ENCODE data around the gene DRC7. TPM values are rescaled to one million over a fixed set of nuclear protein-coding genes. Genes with fewer than 3 reads are reported as not detected.

Gene DRC7
- total and polyA plus RNA-seq, 7 donors: not detected

GRCh38 chr16:57758331-57759117, 63.9 kb downstream of the DRC7 start:
- no peak overlapping the region for H3K4me3 ChIP-seq
- H3K27ac ChIP-seq: no peak overlapping the region
- intact Hi-C loops (cut with DNase I): no loop called here
- WGBS, 2 donors: 84 to 90% methylated on average over 33 of the region's 33 CpGs
- H3K27me3 ChIP-seq: no peaks in the 10 kb centered on the region
- no peaks in the 10 kb centered on the region for H3K9me3 ChIP-seq
- TF ChIP-seq POLR2AphosphoS5 (IDR thresholded peaks at IDR 0.05): no peak
- TF ChIP-seq POLR2A (IDR thresholded peaks at IDR 0.05): no peak
- TF ChIP-seq, protein P1, sequence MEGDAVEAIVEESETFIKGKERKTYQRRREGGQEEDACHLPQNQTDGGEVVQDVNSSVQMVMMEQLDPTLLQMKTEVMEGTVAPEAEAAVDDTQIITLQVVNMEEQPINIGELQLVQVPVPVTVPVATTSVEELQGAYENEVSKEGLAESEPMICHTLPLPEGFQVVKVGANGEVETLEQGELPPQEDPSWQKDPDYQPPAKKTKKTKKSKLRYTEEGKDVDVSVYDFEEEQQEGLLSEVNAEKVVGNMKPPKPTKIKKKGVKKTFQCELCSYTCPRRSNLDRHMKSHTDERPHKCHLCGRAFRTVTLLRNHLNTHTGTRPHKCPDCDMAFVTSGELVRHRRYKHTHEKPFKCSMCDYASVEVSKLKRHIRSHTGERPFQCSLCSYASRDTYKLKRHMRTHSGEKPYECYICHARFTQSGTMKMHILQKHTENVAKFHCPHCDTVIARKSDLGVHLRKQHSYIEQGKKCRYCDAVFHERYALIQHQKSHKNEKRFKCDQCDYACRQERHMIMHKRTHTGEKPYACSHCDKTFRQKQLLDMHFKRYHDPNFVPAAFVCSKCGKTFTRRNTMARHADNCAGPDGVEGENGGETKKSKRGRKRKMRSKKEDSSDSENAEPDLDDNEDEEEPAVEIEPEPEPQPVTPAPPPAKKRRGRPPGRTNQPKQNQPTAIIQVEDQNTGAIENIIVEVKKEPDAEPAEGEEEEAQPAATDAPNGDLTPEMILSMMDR (IDR thresholded peaks at IDR 0.05): no peak
- no peak for TF ChIP-seq EP300 (IDR thresholded peaks at IDR 0.05)
- peaks cover 0 to 9% (median 2%) of the 10 kb centered on the region in 4 donors for H3K4me1 ChIP-seq
- no peak for DNase-seq
- H3K36me3 ChIP-seq: peaks cover 0 to 53% (median 11%) of the 10 kb centered on the region in 4 donors

DNA sequence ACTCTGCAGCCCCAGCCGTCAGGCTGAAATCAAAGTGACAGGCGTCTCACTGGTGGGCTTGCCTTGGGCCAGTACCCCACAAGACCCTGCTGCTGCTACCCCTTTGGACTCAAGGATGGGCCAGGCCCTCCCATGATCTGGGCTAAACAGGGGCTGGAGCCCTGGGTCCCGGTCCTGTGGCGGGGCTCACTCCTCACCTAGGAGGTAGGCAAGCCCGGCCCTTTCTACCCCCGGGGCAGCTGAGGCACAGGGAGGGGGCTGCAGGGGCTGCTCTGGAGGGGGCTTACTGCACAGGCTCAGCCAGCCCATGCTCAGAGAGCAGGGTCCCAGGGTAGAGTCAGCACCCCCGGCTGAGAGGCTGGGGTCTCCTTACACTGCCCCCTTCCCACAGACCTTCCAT, 64.5 kb downstream of the DRC7 start:
- no peak overlapping the region for H3K4me3 ChIP-seq
- TF ChIP-seq, protein P1 (IDR thresholded peaks at IDR 0.05): no peak
- TF ChIP-seq POLR2A (IDR thresholded peaks at IDR 0.05) (no peak), POLR2AphosphoS5 (IDR thresholded peaks at IDR 0.05) (no peak), EP300 (IDR thresholded peaks at IDR 0.05) (no peak)
- H3K4me1 ChIP-seq: peaks cover 0 to 10% (median 2%) of the 10 kb centered on the region in 4 donors
- intact Hi-C loops (cut with DNase I): no loop called here
- no peak overlapping the region for H3K27ac ChIP-seq
- no peaks in the 10 kb centered on the region for H3K9me3 ChIP-seq
- DNase-seq: no peak
- WGBS, 2 donors: 87 to 92% methylated on average over 7 of the region's 7 CpGs
- no peaks in the 10 kb centered on the region for H3K27me3 ChIP-seq
- H3K36me3 ChIP-seq: peaks cover 0 to 59% (median 9%) of the 10 kb centered on the region in 4 donors

DNA sequence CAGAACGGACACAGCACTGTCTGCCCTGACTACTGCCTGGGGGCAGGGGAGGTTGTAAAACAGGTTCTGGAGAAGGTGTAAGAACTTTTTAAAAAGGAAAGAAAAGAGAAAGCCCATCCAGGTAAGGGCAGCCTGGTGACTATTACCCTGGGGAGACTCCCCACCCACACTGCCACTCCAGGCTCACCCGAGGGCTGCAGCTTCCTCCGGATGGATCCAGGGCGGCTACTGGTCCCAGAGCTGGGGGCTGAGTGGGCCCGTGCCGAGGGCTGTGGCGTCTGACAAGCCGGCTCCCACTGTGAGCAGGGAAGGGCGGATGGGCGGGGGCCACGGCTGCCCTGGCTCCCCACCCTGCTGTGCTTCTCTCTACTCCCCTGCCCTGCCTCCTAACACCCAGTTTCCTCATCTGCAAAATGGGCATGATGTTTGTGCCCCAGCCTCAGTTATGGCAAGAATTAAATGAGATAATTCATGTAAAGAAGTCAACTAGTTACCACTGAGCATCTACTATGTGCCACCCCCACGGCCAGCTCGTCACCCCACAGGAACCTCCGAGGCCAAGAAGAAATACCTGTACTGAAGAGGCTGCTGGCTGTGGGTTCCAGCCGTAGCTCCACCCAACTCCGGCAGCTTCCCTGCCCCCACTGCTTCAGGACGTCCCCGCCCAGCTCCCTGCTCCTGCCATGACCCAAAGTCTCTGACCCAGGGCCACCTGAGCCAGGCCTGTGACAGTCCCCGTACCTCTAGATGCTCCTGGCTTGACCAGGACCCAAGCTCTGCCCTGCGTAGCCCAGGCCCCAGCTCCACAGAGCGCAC, 65.1 kb downstream of the DRC7 start:
- no peaks in the 10 kb centered on the region for H3K9me3 ChIP-seq
- H3K4me1 ChIP-seq: peaks cover 0 to 16% (median 2%) of the 10 kb centered on the region in 4 donors
- intact Hi-C loops (cut with DNase I): no loop called here
- H3K27me3 ChIP-seq: no peaks in the 10 kb centered on the region
- no peak overlapping the region for H3K27ac ChIP-seq
- H3K36me3 ChIP-seq: peaks cover 0 to 61% (median 10%) of the 10 kb centered on the region in 4 donors
- TF ChIP-seq, protein P1 (IDR thresholded peaks at IDR 0.05): no peak
- TF ChIP-seq POLR2AphosphoS5 (IDR thresholded peaks at IDR 0.05): no peak
- no peak for TF ChIP-seq POLR2A (IDR thresholded peaks at IDR 0.05)
- TF ChIP-seq EP300 (IDR thresholded peaks at IDR 0.05): no peak
- H3K4me3 ChIP-seq: no peak overlapping the region
- no peak for DNase-seq
- 78 to 86% methylated on average over 21 of the region's 21 CpGs for WGBS, 2 donors

GRCh38 chr16:57760357-57761160, 66.0 kb downstream of the DRC7 start:
- TF ChIP-seq POLR2AphosphoS5 (IDR thresholded peaks at IDR 0.05): no peak
- TF ChIP-seq, protein P1 (IDR thresholded peaks at IDR 0.05): no peak
- TF ChIP-seq POLR2A (IDR thresholded peaks at IDR 0.05): no peak
- no peak for TF ChIP-seq EP300 (IDR thresholded peaks at IDR 0.05)
- 79 to 89% methylated on average over 40 of the region's 40 CpGs for WGBS, 2 donors
- no peaks in the 10 kb centered on the region for H3K9me3 ChIP-seq
- no peak overlapping the region for H3K27ac ChIP-seq
- H3K36me3 ChIP-seq: peaks cover 0 to 59% (median 12%) of the 10 kb centered on the region in 4 donors
- no peaks in the 10 kb centered on the region for H3K27me3 ChIP-seq
- no peak overlapping the region for H3K4me3 ChIP-seq
- intact Hi-C loops (cut with DNase I): no loop called here
- peaks cover 0 to 16% (median 2%) of the 10 kb centered on the region in 4 donors for H3K4me1 ChIP-seq
- no peak for DNase-seq
